HCT116 (cell line): ENCODE data around the gene C20orf96. TPM values are rescaled to one million over a fixed set of nuclear protein-coding genes. Genes with fewer than 3 reads are reported as not detected.

Experiments
- ATAC-seq: fragments of 200-7000 bp; cut with Tn5 transposase; 2 replicates; pipeline ENCODE4 v1.9.1; 2020; ENCODE audit warnings: mild to moderate bottlenecking, moderate library complexity
- BruUV-seq: library from RNA; stranded (reverse); fragments of 400-500 nt; replicated peaks from 2 replicates; lab custom pipeline; 2021; lab: Mats Ljungman, UMichigan
- CTCF ChIA-PET: fragments of 300-600 bp; sonication (Branson Sonifier 250); formaldehyde crosslinking; loops from one replicate; lab custom pipeline; 2021; ENCODE audit warnings: antibody characterized with exemption; lab: Charles Lee
- POLR2A ChIA-PET: fragments of 300-600, 350-600 bp; sonication (Branson Sonifier 250); formaldehyde crosslinking; loops from one replicate; lab custom pipeline; 2021; ENCODE audit warnings: antibody characterized with exemption; lab: Charles Lee
- RAD21 ChIA-PET, 2 experiments: fragments of 300-600 bp; sonication (Branson Sonifier 250); formaldehyde crosslinking; loops; one replicate each; lab custom pipeline; 2023; ENCODE audit warnings: low total read pairs in 2 of 2; ENCODE audit not compliant: uncharacterized antibody in 2 of 2, unreplicated experiment in 2 of 2, low non-redundant PET in 1 of 2; lab: Charles Lee
- DNase-seq: peaks from one replicate; pipeline ENCODE4 v3.0.0-alpha.2; 2010; ENCODE audit warnings: low read depth, low spot score
- H2AFZ ChIP-seq: fragments of 200-600 bp; shearing (Covaris generic), sonication (generic); 2 replicates; pipeline ENCODE4 v1.6.1; 2017; ENCODE audit warnings: low read depth, mixed run types, mixed read lengths, antibody characterized with exemption, low read length; ENCODE audit not compliant: poor library complexity, severe bottlenecking
- H3K27ac ChIP-seq: 2 replicates; pipeline ENCODE4 v1.5.1; 2012; ENCODE audit warnings: low read depth, low read length
- H3K27me3 ChIP-seq: fragments of 200-600 bp; sonication (generic); 2 replicates; pipeline ENCODE4 v1.6.1; 2016; ENCODE audit warnings: mixed run types, low read length, mixed read lengths; ENCODE audit not compliant: insufficient read depth
- H3K36me3 ChIP-seq, 2 experiments: fragments of 200-500 bp in 1 of 2; fragments of 200-600 bp in 1 of 2; sonication (Bioruptor generic) in 1 of 2; sonication (generic) in 1 of 2; 2 replicates each; pipeline versions ENCODE4 v1.5.1 to v1.6.1; 2014 to 2016; ENCODE audit warnings: low read length in 2 of 2, inconsistent platforms in 1 of 2, mixed read lengths in 1 of 2, mixed run types in 1 of 2; ENCODE audit not compliant: insufficient read depth in 2 of 2, control insufficient read depth in 1 of 2
- H3K4me1 ChIP-seq, 2 experiments: fragments of 200-600 bp in 1 of 2; sonication (generic) in 1 of 2; 2 replicates each; pipeline versions ENCODE4 v1.5.1 to v1.6.1; 2012 to 2017; ENCODE audit warnings: low read length in 2 of 2, inconsistent platforms in 1 of 2, mild to moderate bottlenecking in 1 of 2, mixed read lengths in 1 of 2, mixed run types in 1 of 2, moderate library complexity in 1 of 2; ENCODE audit not compliant: insufficient read depth in 2 of 2, control insufficient read depth in 1 of 2
- H3K4me2 ChIP-seq: fragments of 200-600 bp; sonication (generic); 2 replicates; pipeline ENCODE4 v1.6.1; 2017; ENCODE audit warnings: mixed run types, low read length, mixed read lengths
- H3K4me3 ChIP-seq, 2 experiments: fragments of 200-600 bp in 1 of 2; sonication (generic) in 1 of 2; replicated peaks in 1 of 2; 2 replicates each; pipeline ENCODE4 v1.5.1; 2011 to 2016; ENCODE audit warnings: low read length in 2 of 2, control low read depth in 1 of 2, low read depth in 1 of 2, mild to moderate bottlenecking in 1 of 2, mixed read lengths in 1 of 2, mixed run types in 1 of 2
- H3K79me2 ChIP-seq: fragments of 200-600 bp; sonication (generic); 2 replicates; pipeline ENCODE4 v1.6.1; 2017; ENCODE audit warnings: mild to moderate bottlenecking, mixed run types, low read length, moderate library complexity, mixed read lengths; ENCODE audit not compliant: insufficient read depth
- H3K9ac ChIP-seq: fragments of 200-600 bp; sonication (generic); 2 replicates; pipeline ENCODE4 v1.6.1; 2016; ENCODE audit warnings: low read length, mixed read lengths
- H3K9me2 ChIP-seq: fragments of 200-600 bp; sonication (generic), shearing (Covaris generic); 2 replicates; pipeline ENCODE4 v1.6.1; 2017; ENCODE audit warnings: mixed run types, mild to moderate bottlenecking, moderate library complexity; ENCODE audit not compliant: insufficient read depth
- H3K9me3 ChIP-seq, 2 experiments: fragments of 200-500 bp in 1 of 2; fragments of 200-600 bp in 1 of 2; sonication (Bioruptor generic) in 1 of 2; sonication (generic) in 1 of 2; 2 replicates each; pipeline ENCODE4 v1.6.1; 2014 to 2017; ENCODE audit warnings: low read length in 2 of 2, mixed read lengths in 2 of 2, inconsistent platforms in 1 of 2, low read depth in 1 of 2, mild to moderate bottlenecking in 1 of 2, mixed run types in 1 of 2, moderate library complexity in 1 of 2; ENCODE audit not compliant: control insufficient read depth in 1 of 2, insufficient read depth in 1 of 2
- H4K20me1 ChIP-seq: fragments of 200-600 bp; sonication (generic), shearing (Covaris generic); 2 replicates; pipeline ENCODE4 v1.6.1; 2017; ENCODE audit warnings: mixed run types, mild to moderate bottlenecking, moderate library complexity; ENCODE audit not compliant: insufficient read depth
- CBX3 ChIP-seq: IDR thresholded peaks from 2 replicates; pipeline ENCODE4 v1.6.1; 2012; ENCODE audit warnings: low read depth
- CEBPB ChIP-seq: IDR thresholded peaks from 2 replicates; pipeline ENCODE4 v1.6.1; 2012; ENCODE audit warnings: low read depth
- CTCF ChIP-seq, 3 experiments: fragments of 200-600 bp in 1 of 3; sonication (generic) in 1 of 3; IDR thresholded peaks in 2 of 3; conservative IDR thresholded peaks in 1 of 3; 2 replicates each; pipeline ENCODE4 v1.5.1; 2012 to 2017; ENCODE audit warnings: low read depth in 2 of 3, low read length in 2 of 3, antibody characterized with exemption in 1 of 3, borderline replicate concordance in 1 of 3, control low read depth in 1 of 3, mild to moderate bottlenecking in 1 of 3, mixed read lengths in 1 of 3, mixed run types in 1 of 3, moderate library complexity in 1 of 3; ENCODE audit not compliant: insufficient read depth in 1 of 3
- ELF1 ChIP-seq: IDR thresholded peaks from 2 replicates; pipeline ENCODE4 v1.6.1; 2012; ENCODE audit warnings: low read depth, borderline replicate concordance
- EZH2 ChIP-seq: fragments of 200-600 bp; sonication (generic); IDR thresholded peaks from 2 replicates; pipeline ENCODE4 v1.6.1; 2017; ENCODE audit warnings: antibody characterized with exemption, mixed run types
- EZH2phosphoT487 ChIP-seq: fragments of 200-600 bp; IDR thresholded peaks from 2 replicates; pipeline ENCODE4 v1.6.1; 2018; ENCODE audit warnings: antibody characterized with exemption, borderline replicate concordance
- FOSL1 ChIP-seq: IDR thresholded peaks from 2 replicates; pipeline ENCODE4 v1.6.1; 2012; ENCODE audit warnings: low read depth
- JUND ChIP-seq: IDR thresholded peaks from 2 replicates; pipeline ENCODE4 v1.6.1; 2012
- POLR2AphosphoS5 ChIP-seq: IDR thresholded peaks from 2 replicates; pipeline ENCODE4 v1.6.1; 2011; ENCODE audit warnings: mild to moderate bottlenecking, low read depth, low read length, moderate library complexity
- SIN3A ChIP-seq: IDR thresholded peaks from 2 replicates; pipeline ENCODE4 v1.6.1; 2012; ENCODE audit warnings: low read depth
- SRF ChIP-seq: IDR thresholded peaks from 2 replicates; pipeline ENCODE4 v1.6.1; 2012; ENCODE audit warnings: low read depth
- YY1 ChIP-seq: IDR thresholded peaks from 2 replicates; pipeline ENCODE4 v1.6.1; 2011; ENCODE audit warnings: low read length, low read depth, moderate library complexity, mild to moderate bottlenecking; ENCODE audit not compliant: insufficient replicate concordance; ENCODE audit errors: extremely low read depth
- ZBTB33 ChIP-seq: IDR thresholded peaks from 2 replicates; pipeline ENCODE4 v1.6.1; 2011; ENCODE audit warnings: mild to moderate bottlenecking, low read length, moderate library complexity; ENCODE audit not compliant: insufficient replicate concordance; ENCODE audit errors: extremely low read depth
- intact Hi-C: fragments of 100-400 bp; cut with micrococcal nuclease; formaldehyde crosslinking; loops from 2 replicates; pipeline ENCODE4 v1.10.0; 2022
- total RNA-seq: library from RNA; stranded (reverse); gene quantifications from one replicate; pipeline ENCODE4 v1.2.1, GENCODE V29; 2021; ENCODE audit not compliant: unreplicated experiment
- TF ChIP-seq, protein P1 (sequence below): IDR thresholded peaks from 2 replicates; pipeline ENCODE4 v1.6.1; 2012; ENCODE audit warnings: low read depth

C20orf96 gene
- total RNA-seq, 1 experiment from 2014 or later, result 22.1 TPM

GRCh38 chr20:288956-289692, 1.4 kb downstream of the C20orf96 start (continued):
- TF ChIP-seq ZBTB33, result no peak
- no peak for TF ChIP-seq CTCF (IDR thresholded peaks at IDR 0.05 in 2 of 3, conservative IDR thresholded peaks at IDR 0.05 in 1 of 3; ENCODE audit: borderline replicate concordance in 1 of 3, insufficient read depth in 1 of 3, low read depth in 2 of 3, low read length in 2 of 3)

DNA sequence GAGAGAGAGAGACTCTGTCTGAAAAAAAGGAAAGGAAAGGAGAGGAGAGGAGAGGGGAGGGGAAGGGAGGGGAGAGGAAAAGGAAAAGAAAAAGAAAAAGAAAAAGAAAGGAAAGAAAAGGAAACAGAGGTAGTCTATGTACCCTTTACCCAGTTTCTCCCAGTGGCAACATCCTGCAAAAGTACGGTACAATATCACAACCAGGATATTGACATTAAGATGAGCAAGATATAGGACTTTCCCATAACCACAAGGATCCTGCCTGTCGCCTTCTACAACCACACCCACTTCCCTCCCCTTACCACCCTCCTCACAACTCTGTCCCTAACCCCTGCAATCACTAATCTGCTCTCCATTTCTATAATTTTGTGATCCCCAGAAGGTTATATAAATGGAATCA, 4.0 kb downstream of the C20orf96 start:
- H3K4me3 ChIP-seq, result no peak overlapping the region
- peaks cover 10% of the 10 kb centered on the region; the same call in 1 of the 2 replicates for H3K79me2 ChIP-seq
- no TSS peak for BruUV-seq
- POLR2A ChIA-PET, result no interaction called here
- no peaks in the 10 kb centered on the region; a peak in 1 of 4 replicates for H3K9me3 ChIP-seq
- no peak for ATAC-seq
- intact Hi-C loops, result no loop called here
- no peak overlapping the region for H3K9ac ChIP-seq
- peaks cover 12 to 22% of the 10 kb centered on the region in 2 experiments for H3K4me1 ChIP-seq
- H3K9me2 ChIP-seq, result no peaks in the 10 kb centered on the region
- peaks cover 3 to 10% of the 10 kb centered on the region in 2 experiments; a peak in 2 of 4 replicates for H3K36me3 ChIP-seq
- RAD21 ChIA-PET, result no interaction called here
- H3K27me3 ChIP-seq, result no peaks in the 10 kb centered on the region
- no peak overlapping the region for H3K4me2 ChIP-seq
- H4K20me1 ChIP-seq, result no peaks in the 10 kb centered on the region
- no peak overlapping the region for H3K27ac ChIP-seq
- no peak for DNase-seq
- CTCF ChIA-PET, result interaction anchor here (0.7 kb wide), 1 partner anchor 22 kb away, joined by 4 read pairs; no protein-coding TSS in a partner anchor
- H2AFZ ChIP-seq, result no peak overlapping the region
- TF ChIP-seq JUND (no peak), ZBTB33 (no peak), CEBPB (no peak), FOSL1 (no peak), YY1 (no peak), CBX3 (no peak), ELF1 (no peak), EZH2phosphoT487 (no peak), SIN3A (no peak), POLR2AphosphoS5 (no peak), EZH2 (no peak), SRF (no peak)
- TF ChIP-seq, protein P1, sequence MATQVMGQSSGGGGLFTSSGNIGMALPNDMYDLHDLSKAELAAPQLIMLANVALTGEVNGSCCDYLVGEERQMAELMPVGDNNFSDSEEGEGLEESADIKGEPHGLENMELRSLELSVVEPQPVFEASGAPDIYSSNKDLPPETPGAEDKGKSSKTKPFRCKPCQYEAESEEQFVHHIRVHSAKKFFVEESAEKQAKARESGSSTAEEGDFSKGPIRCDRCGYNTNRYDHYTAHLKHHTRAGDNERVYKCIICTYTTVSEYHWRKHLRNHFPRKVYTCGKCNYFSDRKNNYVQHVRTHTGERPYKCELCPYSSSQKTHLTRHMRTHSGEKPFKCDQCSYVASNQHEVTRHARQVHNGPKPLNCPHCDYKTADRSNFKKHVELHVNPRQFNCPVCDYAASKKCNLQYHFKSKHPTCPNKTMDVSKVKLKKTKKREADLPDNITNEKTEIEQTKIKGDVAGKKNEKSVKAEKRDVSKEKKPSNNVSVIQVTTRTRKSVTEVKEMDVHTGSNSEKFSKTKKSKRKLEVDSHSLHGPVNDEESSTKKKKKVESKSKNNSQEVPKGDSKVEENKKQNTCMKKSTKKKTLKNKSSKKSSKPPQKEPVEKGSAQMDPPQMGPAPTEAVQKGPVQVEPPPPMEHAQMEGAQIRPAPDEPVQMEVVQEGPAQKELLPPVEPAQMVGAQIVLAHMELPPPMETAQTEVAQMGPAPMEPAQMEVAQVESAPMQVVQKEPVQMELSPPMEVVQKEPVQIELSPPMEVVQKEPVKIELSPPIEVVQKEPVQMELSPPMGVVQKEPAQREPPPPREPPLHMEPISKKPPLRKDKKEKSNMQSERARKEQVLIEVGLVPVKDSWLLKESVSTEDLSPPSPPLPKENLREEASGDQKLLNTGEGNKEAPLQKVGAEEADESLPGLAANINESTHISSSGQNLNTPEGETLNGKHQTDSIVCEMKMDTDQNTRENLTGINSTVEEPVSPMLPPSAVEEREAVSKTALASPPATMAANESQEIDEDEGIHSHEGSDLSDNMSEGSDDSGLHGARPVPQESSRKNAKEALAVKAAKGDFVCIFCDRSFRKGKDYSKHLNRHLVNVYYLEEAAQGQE, result no peak
